HEK293 (cell line): ENCODE results near the gene SEMA3F.

ENCODE experiments used
- CTCF ChIA-PET: fragments of 350-600 bp; formaldehyde crosslinking; extraction: SDS; loops from one replicate; lab custom pipeline; 2021; ENCODE audit warnings: antibody characterized with exemption; lab: Yijun Ruan, JAX
- POLR2A ChIA-PET: fragments of 300-600 bp; formaldehyde crosslinking; extraction: SDS; loops from one replicate; lab custom pipeline; 2020; ENCODE audit warnings: antibody characterized with exemption, inconsistent platforms; lab: Yijun Ruan, JAX
- H3K27ac ChIP-seq: fragments of 200-500 bp; sonication (Bioruptor generic); 2 replicates; pipeline ENCODE4 v1.5.1; 2014; ENCODE audit warnings: low read depth, low read length, control low read depth, inconsistent platforms; ENCODE audit errors: extremely low read depth
- H3K36me3 ChIP-seq, 2 experiments: fragments of 200-500 bp in 1 of 2; sonication (Bioruptor generic) in 1 of 2; 1 replicate in 1 of 2; 2 replicates in 1 of 2; pipeline ENCODE4 v1.5.1; 2014 to 2017; ENCODE audit warnings: inconsistent platforms in 2 of 2, low read length in 2 of 2; ENCODE audit not compliant: control insufficient read depth in 2 of 2, insufficient read depth in 1 of 2
- H3K4me1 ChIP-seq: fragments of 200-500 bp; sonication (Bioruptor generic); 2 replicates; pipeline ENCODE4 v1.5.1; 2014; ENCODE audit warnings: mild to moderate bottlenecking, low read length, inconsistent platforms; ENCODE audit not compliant: control insufficient read depth, insufficient read depth
- H3K4me3 ChIP-seq: 2 replicates; pipeline ENCODE4 v1.5.1; 2011; ENCODE audit warnings: low read depth, mild to moderate bottlenecking, control low read depth, low read length, moderate library complexity
- H3K9me3 ChIP-seq: fragments of 200-500 bp; sonication (Bioruptor generic); 2 replicates; pipeline ENCODE4 v1.5.1; 2014; ENCODE audit warnings: low read depth, low read length, inconsistent platforms; ENCODE audit not compliant: control insufficient read depth, insufficient read depth
- IKZF3 ChIP-seq: fragments of 450-650 bp; IDR thresholded peaks from 2 replicates; pipeline ENCODE4 v1.5.0; 2018; ENCODE audit warnings: missing biosample characterization, mild to moderate bottlenecking, missing genetic modification characterization, moderate library complexity
- SETDB1 ChIP-seq: IDR thresholded peaks from one replicate; pipeline ENCODE4 v1.6.1; 2017; ENCODE audit warnings: mild to moderate bottlenecking, low read length, moderate library complexity, mixed read lengths; ENCODE audit not compliant: insufficient read length
- SP7 ChIP-seq: fragments of 450-650 bp; formaldehyde crosslinking; IDR thresholded peaks from 2 replicates; pipeline ENCODE4 v1.5.1; 2016; ENCODE audit warnings: missing biosample characterization, missing genetic modification characterization
- ZBTB21 ChIP-seq: fragments of 450-650 bp; formaldehyde crosslinking; IDR thresholded peaks from 2 replicates; pipeline ENCODE4 v1.5.1; 2017; ENCODE audit warnings: missing biosample characterization, missing genetic modification characterization
- ZBTB48 ChIP-seq: fragments of 450-650 bp; formaldehyde crosslinking; IDR thresholded peaks from 2 replicates; pipeline ENCODE4 v1.5.1; 2016; ENCODE audit warnings: missing biosample characterization, missing genetic modification characterization
- ZFP3 ChIP-seq: fragments of 450-650 bp; formaldehyde crosslinking; IDR thresholded peaks from 2 replicates; pipeline ENCODE4 v1.5.1; 2016; ENCODE audit warnings: low read depth, missing biosample characterization, missing genetic modification characterization
- ZNF324 ChIP-seq: fragments of 450-650 bp; formaldehyde crosslinking; IDR thresholded peaks from 2 replicates; pipeline ENCODE4 v1.5.1; 2016; ENCODE audit warnings: missing biosample characterization, missing genetic modification characterization
- ZNF335 ChIP-seq: fragments of 450-650 bp; formaldehyde crosslinking; conservative IDR thresholded peaks from 2 replicates; pipeline ENCODE4 v1.5.1; 2016; ENCODE audit warnings: missing biosample characterization, missing genetic modification characterization
- ZNF571 ChIP-seq: fragments of 450-650 bp; formaldehyde crosslinking; IDR thresholded peaks from 2 replicates; pipeline ENCODE4 v1.5.0; 2017; ENCODE audit warnings: missing biosample characterization, missing genetic modification characterization
- ZNF624 ChIP-seq: fragments of 450-650 bp; formaldehyde crosslinking; IDR thresholded peaks from 2 replicates; pipeline ENCODE4 v1.5.1; 2017; ENCODE audit warnings: missing biosample characterization, missing genetic modification characterization
- ZNF768 ChIP-seq: fragments of 450-650 bp; formaldehyde crosslinking; IDR thresholded peaks from 2 replicates; pipeline ENCODE4 v1.5.1; 2018; ENCODE audit warnings: missing biosample characterization, mild to moderate bottlenecking, missing genetic modification characterization
- ZSCAN23 ChIP-seq: fragments of 450-650 bp; formaldehyde crosslinking; IDR thresholded peaks from 2 replicates; pipeline ENCODE4 v1.5.1; 2016; ENCODE audit warnings: missing biosample characterization, missing genetic modification characterization
- TF ChIP-seq, protein P1 (sequence below): fragments of 450-650 bp; formaldehyde crosslinking; IDR thresholded peaks from 2 replicates; pipeline ENCODE4 v1.5.1; 2016; ENCODE audit warnings: missing biosample characterization, missing genetic modification characterization
- TF ChIP-seq, protein P2 (sequence below): fragments of 450-650 bp; formaldehyde crosslinking; IDR thresholded peaks from 2 replicates; pipeline ENCODE4; 2016; ENCODE audit warnings: missing biosample characterization, missing genetic modification characterization

The SEMA3F gene

DNA sequence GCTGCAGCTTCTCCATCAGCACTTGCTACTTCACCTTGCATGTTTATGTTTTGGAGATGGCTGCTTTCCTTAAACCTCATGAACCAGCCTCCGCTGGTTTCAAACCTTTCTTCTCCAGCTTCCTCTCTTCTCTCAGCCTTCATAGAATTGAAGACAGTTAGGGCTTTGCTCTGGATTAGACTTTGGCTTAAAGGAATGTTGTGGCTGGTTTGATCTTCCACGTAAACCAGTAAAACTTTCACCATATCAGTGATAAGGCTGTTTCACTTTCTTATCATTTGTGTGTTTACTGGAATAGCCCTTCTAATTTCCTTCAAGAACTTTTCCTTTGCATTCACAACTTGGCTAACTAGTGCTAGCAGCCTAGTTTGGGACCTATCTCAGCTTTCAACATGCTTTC is 24.6 kb downstream of the SEMA3F start (continued):
- TF ChIP-seq ZSCAN23 (tag by site-specific recombination), result no peak

DNA sequence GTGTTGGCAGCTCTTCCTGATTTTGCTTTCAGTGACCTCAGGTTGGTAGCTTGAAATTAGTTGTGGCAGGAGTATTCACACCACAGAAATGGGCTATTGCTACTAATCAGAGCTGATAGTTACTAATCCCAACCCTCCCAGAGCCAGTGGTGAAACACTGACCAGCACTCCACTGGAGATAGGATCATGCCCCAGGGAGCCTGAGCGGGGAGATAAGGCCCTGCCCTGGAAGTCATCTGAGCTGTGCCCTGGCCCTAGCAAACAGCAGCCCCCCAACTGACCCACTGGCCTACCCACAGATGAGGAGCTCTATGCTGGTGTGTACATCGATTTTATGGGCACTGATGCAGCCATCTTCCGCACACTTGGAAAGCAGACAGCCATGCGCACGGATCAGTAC is 26.9 kb downstream of the SEMA3F start:
- POLR2A ChIA-PET, result interaction anchor here (0.5 kb wide), 1 partner anchor 86 kb away, joined by 3 read pairs; no protein-coding TSS in a partner anchor
- H3K9me3 ChIP-seq, result no peaks in the 10 kb centered on the region
- H3K27ac ChIP-seq, result no peak overlapping the region
- peaks cover 0 to 52% of the 10 kb centered on the region in 2 experiments; a peak in 1 of 3 replicates for H3K36me3 ChIP-seq
- CTCF ChIA-PET, result interaction anchor here (1.2 to 2.6 kb wide), 4 partner anchors 11 to 65 kb away, joined by 3 to 19 read pairs (median 6); partner anchors contain the start of gene GNAT1
- TF ChIP-seq ZNF571 (tag by site-specific recombination) (no peak), ZNF335 (tag by site-specific recombination) (no peak), ZBTB21 (tag by site-specific recombination) (no peak), SP7 (tag by site-specific recombination) (no peak), IKZF3 (tag by site-specific recombination) (no peak), ZNF768 (tag by site-specific recombination) (no peak), ZBTB48 (tag by site-specific recombination) (no peak)
- TF ChIP-seq, protein P1, sequence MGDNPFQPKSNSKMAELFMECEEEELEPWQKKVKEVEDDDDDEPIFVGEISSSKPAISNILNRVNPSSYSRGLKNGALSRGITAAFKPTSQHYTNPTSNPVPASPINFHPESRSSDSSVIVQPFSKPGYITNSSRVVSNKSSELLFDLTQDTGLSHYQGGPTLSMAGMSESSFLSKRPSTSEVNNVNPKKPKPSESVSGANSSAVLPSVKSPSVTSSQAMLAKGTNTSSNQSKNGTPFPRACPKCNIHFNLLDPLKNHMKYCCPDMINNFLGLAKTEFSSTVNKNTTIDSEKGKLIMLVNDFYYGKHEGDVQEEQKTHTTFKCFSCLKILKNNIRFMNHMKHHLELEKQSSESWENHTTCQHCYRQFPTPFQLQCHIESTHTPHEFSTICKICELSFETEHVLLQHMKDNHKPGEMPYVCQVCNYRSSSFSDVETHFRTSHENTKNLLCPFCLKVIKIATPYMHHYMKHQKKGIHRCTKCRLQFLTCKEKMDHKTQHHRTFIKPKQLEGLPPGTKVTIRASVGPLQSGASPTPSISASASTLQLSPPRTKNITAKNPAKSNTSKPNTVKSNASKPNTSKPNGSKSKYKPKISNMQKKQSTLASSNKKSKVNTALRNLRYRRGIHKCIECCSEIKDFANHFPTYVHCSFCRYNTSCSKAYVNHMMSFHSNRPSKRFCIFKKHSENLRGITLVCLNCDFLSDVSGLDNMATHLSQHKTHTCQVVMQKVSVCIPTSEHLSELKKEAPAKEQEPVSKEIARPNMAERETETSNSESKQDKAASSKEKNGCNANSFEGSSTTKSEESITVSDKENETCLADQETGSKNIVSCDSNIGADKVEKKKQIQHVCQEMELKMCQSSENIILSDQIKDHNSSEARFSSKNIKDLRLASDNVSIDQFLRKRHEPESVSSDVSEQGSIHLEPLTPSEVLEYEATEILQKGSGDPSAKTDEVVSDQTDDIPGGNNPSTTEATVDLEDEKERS, result no peak
- H3K4me3 ChIP-seq, result no peak overlapping the region
- no peaks in the 10 kb centered on the region for H3K4me1 ChIP-seq

DNA sequence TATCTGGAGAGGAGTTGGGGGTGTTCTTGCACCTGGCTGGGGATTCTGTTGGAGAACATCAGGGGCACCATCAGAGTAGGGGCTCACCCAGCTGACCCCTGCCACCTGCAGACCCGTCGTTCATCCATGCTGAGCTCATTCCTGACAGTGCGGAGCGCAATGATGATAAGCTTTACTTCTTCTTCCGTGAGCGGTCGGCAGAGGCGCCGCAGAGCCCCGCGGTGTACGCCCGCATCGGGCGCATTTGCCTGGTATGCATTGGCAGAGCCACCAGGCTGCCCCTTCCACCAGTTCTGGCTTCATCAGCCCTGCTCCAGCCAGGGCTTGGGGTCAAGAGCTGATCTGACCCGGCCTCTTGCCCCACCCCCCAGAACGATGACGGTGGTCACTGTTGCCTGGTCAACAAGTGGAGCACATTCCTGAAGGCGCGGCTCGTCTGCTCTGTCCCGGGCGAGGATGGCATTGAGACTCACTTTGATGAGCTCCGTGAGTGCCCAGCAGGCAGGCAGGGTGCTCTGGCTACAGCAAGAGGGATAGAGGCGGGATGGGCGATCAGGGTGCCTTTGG is 27.5 kb downstream of the SEMA3F start:
- H3K36me3 ChIP-seq, result peaks cover 0 to 47% of the 10 kb centered on the region in 2 experiments; a peak in 1 of 3 replicates
- POLR2A ChIA-PET, result interaction anchor here (0.5 kb wide), 1 partner anchor 87 kb away, joined by 3 read pairs; no protein-coding TSS in a partner anchor
- TF ChIP-seq ZNF624 (no peak), SETDB1 (no peak)
- TF ChIP-seq, all 188 proteins: peak for 0
- Histone ChIP-seq H3K9me3 (no peaks in the 10 kb centered on the region), H3K4me1 (no peaks in the 10 kb centered on the region), H3K4me3 (no peak overlapping the region), H3K27ac (no peak overlapping the region)
- CTCF ChIA-PET, result interaction anchor here (1.3 to 2.6 kb wide), 2 partner anchors 11 to 62 kb away, joined by 3 to 19 read pairs; partner anchors contain the start of gene GNAT1

DNA sequence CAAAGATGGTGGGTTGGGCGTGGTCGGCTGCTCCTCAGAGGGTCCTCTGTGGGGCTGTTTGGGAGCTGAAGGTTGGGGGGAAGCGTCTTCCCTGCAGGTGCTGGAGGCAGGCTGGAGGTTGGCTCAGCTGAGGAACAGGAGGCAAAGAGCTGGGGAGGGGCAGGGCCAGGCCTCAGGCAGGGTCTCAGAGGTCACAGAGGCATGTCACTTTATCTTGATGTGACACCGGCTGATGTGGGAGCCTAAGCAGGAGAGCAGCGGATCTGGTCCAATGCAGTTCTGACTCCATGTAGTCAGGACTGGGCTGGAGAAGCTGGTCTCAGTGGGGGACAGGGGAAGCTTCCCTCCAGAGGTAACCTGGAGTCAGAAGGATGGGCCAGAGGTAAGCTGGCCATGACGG is 28.6 kb downstream of the SEMA3F start:
- no peak for TF ChIP-seq ZFP3 (tag by site-specific recombination)
- no peak for TF ChIP-seq ZNF324 (tag by site-specific recombination)
- TF ChIP-seq, protein P2, sequence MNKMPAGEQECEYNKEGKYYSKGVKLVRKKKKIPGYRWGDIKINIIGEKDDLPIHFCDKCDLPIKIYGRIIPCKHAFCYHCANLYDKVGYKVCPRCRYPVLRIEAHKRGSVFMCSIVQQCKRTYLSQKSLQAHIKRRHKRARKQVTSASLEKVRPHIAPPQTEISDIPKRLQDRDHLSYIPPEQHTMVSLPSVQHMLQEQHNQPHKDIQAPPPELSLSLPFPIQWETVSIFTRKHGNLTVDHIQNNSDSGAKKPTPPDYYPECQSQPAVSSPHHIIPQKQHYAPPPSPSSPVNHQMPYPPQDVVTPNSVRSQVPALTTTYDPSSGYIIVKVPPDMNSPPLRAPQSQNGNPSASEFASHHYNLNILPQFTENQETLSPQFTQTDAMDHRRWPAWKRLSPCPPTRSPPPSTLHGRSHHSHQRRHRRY, result no peak
- no peak overlapping the region for H3K27ac ChIP-seq
- peaks cover 0 to 51% of the 10 kb centered on the region in 2 experiments; a peak in 1 of 3 replicates for H3K36me3 ChIP-seq
- no peaks in the 10 kb centered on the region for H3K9me3 ChIP-seq
- H3K4me3 ChIP-seq, result no peak overlapping the region
- no peaks in the 10 kb centered on the region for H3K4me1 ChIP-seq
- CTCF ChIA-PET, result no interaction called here
- POLR2A ChIA-PET, result no interaction called here
